ENCODE measurements around the gene HID1.

The HID1 gene

DNA sequence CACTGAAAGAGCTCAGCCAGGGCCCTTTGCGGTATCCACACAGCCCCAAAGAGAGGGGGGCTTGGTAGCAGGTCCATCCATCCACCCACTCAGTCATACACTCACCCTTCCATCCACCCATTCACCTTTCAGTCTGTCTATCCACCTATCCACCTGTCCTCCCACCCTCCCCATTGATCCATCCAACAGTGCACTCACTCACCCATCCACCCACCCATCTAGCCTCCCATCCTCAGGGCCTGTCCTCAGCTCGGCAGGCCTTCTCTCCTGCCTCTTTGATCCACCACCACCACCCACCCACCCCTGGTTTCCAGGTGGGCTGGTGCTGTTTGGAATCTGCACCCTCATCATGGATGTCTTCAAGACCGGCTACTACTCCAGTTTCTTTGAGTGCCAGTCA, 47.3 kb downstream of the HID1 start:
- no peak for TF ChIP-seq Cebpa-rat (IDR thresholded peaks at IDR 0.05)
- H3K9ac ChIP-seq: no peak overlapping the region
- H3K27me3 ChIP-seq: peaks cover 73% of the 10 kb centered on the region
- H3K9me3 ChIP-seq: no peaks in the 10 kb centered on the region
- H3K4me2 ChIP-seq: no peak overlapping the region
- H3K36me3 ChIP-seq: no peaks in the 10 kb centered on the region
- peaks cover 11% of the 10 kb centered on the region; the same call in 1 of the 2 replicates for H4K20me1 ChIP-seq
- no peak overlapping the region for H3K4me3 ChIP-seq
- no peak overlapping the region for H3K27ac ChIP-seq
- no peaks in the 10 kb centered on the region for H3K4me1 ChIP-seq

DNA sequence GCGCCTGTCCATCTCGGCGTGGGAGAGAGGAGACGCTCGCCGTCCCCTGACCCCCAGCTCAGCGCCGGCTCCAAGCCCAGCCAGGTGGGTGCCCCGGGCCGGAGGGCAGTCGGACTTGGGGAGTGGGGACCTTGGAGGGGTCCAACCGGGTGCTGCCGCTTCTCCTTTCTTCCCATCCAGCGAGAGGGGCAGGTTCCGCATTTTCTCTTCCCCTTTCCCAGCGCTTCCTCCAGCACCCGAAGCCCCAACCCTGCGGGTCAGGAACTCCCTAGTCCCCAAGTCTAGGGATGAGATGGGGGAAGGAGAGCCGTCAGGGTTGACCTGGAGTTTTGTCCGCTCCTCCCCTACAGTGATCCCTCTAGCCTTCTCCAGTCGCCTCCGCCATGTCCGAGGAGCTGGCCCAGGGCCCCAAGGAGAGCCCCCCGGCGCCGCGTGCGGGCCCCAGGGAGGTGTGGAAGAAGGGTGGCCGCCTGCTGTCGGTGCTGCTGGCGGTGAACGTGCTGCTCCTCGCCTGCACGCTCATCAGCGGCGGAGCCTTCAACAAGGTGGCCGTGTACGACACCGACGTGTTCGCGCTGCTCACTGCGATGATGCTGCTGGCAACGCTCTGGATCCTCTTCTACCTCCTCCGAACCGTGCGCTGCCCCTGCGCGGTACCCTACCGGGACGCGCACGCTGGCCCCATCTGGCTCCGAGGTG, 48.2 kb downstream of the HID1 start, which contains the start of gene OTOP2:
Gene OTOP2 (plus strand): TSS at position 24 of the 699 bp plus-strand sequence. CDS start 360 bp downstream, at position 384.
- H3K4me1 ChIP-seq: no peaks in the 10 kb centered on the region
- no peak within 1 kb of the TSS for H3K4me3 ChIP-seq
- no peak for TF ChIP-seq Cebpa-rat (IDR thresholded peaks at IDR 0.05)
- H4K20me1 ChIP-seq: peaks cover 11% of the 10 kb centered on the region; the same call in 1 of the 2 replicates
- H3K4me2 ChIP-seq: no peak within 1 kb of the TSS
- H3K36me3 ChIP-seq: no peaks in the 10 kb centered on the region
- no peak within 1 kb of the TSS for H3K27ac ChIP-seq
- peaks cover 81% of the 10 kb centered on the region for H3K27me3 ChIP-seq
- H3K9me3 ChIP-seq: no peaks in the 10 kb centered on the region
- H3K9ac ChIP-seq: no peak within 1 kb of the TSS

DNA sequence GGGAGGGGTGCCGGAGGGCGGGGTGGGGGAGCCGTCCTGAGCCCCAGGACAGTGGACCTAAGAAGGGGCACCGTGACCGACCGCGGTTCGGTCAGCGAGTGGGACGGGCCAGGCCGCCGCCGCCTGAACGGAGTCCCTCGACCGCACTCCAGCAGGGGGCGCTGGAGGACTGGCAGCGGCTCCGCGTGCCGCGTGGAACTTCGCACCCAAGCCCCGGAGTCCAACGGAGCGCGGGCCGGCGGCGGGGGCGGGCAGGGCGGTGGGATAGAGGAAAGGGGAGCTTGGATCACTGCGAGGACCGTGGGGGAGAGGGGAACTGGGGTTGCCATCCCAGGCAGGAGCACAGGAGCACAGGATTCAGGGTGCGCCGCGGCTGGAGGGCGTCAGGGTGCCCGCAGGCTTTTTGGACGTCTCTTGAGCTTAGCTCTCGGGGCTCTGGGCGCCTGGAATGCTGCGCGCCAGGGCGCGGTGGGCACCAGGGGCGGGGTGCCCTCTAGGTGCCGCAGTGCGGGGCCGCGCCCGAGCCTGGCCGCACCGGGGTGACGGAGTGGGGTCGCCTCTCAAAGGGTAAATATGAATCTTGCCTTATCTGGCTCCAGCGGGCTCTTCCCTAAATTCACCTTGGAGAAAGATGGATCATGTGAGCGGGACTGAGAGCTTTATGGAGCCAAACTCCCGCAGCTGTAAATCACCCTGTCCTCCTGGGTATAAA, 48.9 kb downstream of the HID1 start:
- no peak for TF ChIP-seq Cebpa-rat (IDR thresholded peaks at IDR 0.05)
- Histone ChIP-seq H3K27ac (no peak overlapping the region), H4K20me1 (peaks cover 11% of the 10 kb centered on the region; the same call in 1 of the 2 replicates), H3K4me3 (no peak overlapping the region), H3K9ac (no peak overlapping the region), H3K4me2 (no peak overlapping the region), H3K4me1 (no peaks in the 10 kb centered on the region), H3K9me3 (no peaks in the 10 kb centered on the region), H3K36me3 (no peaks in the 10 kb centered on the region), H3K27me3 (peaks cover 88% of the 10 kb centered on the region)

DNA sequence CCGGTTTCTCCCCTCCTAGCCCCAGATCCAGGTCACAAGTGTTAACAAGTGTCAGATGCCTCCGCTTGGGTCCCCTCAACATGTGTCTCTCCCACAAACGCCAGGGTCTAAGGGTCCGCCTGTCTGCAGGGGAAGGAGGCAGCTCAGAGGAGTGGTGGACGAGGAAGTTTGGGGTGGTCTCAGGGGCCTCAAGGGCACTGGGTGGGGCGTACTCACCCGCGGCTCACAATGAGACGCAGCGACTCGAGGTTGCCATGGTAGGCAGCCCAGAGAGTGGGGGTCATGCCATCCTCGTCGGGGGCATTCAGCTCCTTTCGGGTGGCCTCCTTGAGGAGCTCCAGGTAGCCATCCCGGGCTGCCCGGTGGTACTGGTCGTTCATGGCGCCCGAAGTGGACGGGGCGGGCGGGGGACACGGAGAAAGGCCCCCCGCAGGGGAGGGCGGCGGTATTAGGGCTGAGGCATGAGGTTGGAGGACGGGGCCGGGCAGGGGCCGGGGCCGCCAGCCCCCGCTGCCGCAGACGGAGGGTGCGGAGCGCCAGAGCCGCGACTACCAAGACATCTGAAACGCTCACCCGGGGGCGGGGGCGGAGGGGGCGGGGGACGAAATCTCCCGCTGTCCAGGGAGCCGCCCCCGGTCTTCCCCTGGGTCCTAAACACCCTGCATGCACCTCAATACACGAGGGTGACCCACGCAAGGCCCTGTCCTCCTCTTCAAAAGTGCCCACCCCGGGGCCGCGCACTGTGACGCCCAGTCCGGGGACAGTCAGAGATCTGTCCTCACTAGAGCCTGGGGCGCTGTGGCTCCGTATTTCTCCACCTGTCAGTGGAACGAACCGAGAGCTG, 49.6 kb downstream of the HID1 start, which contains the start of gene USH1G:
Gene USH1G (minus strand): TSS at position 562 of the 844 bp plus-strand sequence. CDS start 182 bp downstream, at position 380.
- H3K4me3 ChIP-seq: no peak within 1 kb of the TSS
- H3K27ac ChIP-seq: no peak within 1 kb of the TSS
- no peak for TF ChIP-seq Cebpa-rat (IDR thresholded peaks at IDR 0.05)
- peak within 1 kb of the TSS; percentile 52; the same call in 1 of the 2 replicates for H3K4me2 ChIP-seq
- H3K36me3 ChIP-seq: no peaks in the 10 kb centered on the region
- peaks cover 11% of the 10 kb centered on the region; the same call in 1 of the 2 replicates for H4K20me1 ChIP-seq
- peaks cover 88% of the 10 kb centered on the region for H3K27me3 ChIP-seq
- H3K9me3 ChIP-seq: no peaks in the 10 kb centered on the region
- H3K9ac ChIP-seq: no peak within 1 kb of the TSS
- no peaks in the 10 kb centered on the region for H3K4me1 ChIP-seq

DNA sequence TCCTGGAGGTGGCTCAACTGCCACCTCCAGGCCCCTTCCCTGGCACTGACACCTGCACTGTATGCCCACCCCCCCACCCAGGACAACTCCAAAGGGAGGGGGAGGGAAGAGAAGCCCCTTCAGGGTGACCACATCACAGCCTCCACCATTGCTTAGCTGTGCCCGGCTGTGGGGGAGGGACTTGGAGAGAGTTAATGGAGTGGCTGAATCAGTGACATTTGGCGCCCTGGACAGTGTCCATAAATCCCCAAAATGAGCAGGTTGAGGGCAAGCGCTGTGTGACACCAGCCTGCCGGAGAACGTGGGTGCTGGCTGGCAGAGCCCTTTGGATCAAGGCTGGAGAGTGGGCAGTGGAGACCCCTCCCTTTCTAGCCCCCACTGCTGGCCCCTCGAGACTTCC, 50.4 kb downstream of the HID1 start:
- Histone ChIP-seq H3K9ac (no peak overlapping the region), H3K27ac (no peak overlapping the region), H4K20me1 (peaks cover 11% of the 10 kb centered on the region; the same call in 1 of the 2 replicates), H3K36me3 (no peaks in the 10 kb centered on the region), H3K4me2 (no peak overlapping the region), H3K9me3 (no peaks in the 10 kb centered on the region), H3K27me3 (peaks cover 83% of the 10 kb centered on the region), H3K4me1 (no peaks in the 10 kb centered on the region), H3K4me3 (no peak overlapping the region)
- no peak for TF ChIP-seq Cebpa-rat (IDR thresholded peaks at IDR 0.05)

DNA sequence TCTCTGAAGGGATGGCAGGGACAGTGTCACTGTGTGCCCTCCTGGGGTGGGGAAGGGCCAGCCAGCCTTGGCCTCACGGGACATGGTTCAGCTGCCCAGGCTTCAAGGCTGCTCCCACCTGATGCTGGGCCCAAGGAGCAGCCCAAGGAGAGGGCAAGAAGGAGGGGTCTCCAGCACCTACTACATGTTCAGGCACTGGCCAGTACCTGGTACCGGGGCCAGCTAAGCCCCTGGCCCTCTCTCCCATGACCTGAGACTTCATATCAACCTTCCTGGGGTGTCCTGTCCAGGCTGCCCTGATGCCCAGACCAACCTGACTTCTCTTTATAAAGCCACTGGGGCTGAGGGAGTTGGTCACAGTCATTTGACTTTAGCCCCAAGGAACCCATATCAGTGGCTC, 50.8 kb downstream of the HID1 start:
- H3K9ac ChIP-seq: no peak overlapping the region
- H3K4me3 ChIP-seq: no peak overlapping the region
- H3K27me3 ChIP-seq: peaks cover 79% of the 10 kb centered on the region
- no peak overlapping the region for H3K4me2 ChIP-seq
- TF ChIP-seq Cebpa-rat (IDR thresholded peaks at IDR 0.05): no peak
- no peaks in the 10 kb centered on the region for H3K4me1 ChIP-seq
- H3K36me3 ChIP-seq: no peaks in the 10 kb centered on the region
- H4K20me1 ChIP-seq: peaks cover 11% of the 10 kb centered on the region; the same call in 1 of the 2 replicates
- H3K9me3 ChIP-seq: no peaks in the 10 kb centered on the region
- no peak overlapping the region for H3K27ac ChIP-seq

DNA sequence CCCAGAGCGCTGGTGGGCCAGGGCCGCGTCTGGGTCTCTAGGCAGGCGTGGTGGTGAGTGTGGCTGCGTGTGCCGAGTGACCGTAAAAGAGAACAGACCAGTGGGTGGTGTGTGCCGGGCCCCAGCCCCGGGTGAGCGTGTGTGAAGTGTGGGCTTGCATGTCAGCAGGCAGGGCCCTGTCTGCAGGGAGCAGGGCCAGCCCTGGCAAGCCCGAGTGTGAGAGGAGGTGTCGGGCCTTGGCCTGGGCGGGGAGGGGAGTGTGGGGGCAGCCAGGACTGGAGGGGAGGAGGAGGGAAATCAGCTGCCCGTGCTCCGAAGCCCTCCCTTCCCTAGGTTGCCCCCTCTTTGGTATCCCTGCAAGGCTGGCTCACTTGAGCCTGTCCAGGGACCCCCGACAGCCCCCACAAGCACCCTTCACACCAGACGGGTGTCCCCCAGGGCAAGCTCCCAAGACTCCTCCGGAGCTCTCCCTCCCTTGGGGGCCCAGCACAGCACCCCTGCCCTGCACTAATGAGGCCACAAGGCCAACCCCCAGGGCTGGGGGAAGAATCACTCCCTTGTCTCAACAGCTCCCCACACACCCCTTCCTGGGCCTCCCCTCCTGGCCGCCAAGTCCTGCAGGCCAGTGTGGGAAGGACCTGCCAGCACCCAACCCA, 51.4 kb downstream of the HID1 start:
- Histone ChIP-seq H3K4me2 (no peak overlapping the region), H3K4me1 (no peaks in the 10 kb centered on the region), H3K27ac (no peak overlapping the region), H3K9ac (no peak overlapping the region), H3K9me3 (no peaks in the 10 kb centered on the region), H4K20me1 (peaks cover 11% of the 10 kb centered on the region; the same call in 1 of the 2 replicates), H3K36me3 (no peaks in the 10 kb centered on the region), H3K27me3 (peaks cover 75% of the 10 kb centered on the region), H3K4me3 (no peak overlapping the region)
- TF ChIP-seq Cebpa-rat (IDR thresholded peaks at IDR 0.05): no peak

DNA sequence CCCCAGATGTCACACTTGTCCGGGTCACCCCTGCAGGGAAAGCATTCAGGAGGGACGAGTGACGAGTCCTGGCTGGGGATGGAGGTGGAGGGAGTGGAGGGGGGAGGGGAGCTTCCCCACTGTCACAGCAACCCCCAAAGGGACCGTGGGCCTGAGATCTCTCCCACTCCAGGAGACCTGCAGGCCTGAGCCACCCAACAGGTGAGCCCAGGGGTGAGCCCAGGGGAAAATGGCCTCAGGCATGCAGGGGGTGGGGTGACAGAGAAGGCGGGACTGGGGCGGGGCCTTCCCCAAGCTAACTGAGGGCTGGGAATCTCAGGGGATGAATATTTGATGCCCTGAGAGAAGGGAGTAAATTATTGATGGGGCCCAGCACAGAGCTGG, 51.9 kb downstream of the HID1 start:
- Histone ChIP-seq H3K9me3 (no peaks in the 10 kb centered on the region), H3K27ac (no peak overlapping the region), H3K27me3 (peaks cover 69% of the 10 kb centered on the region)

DNA sequence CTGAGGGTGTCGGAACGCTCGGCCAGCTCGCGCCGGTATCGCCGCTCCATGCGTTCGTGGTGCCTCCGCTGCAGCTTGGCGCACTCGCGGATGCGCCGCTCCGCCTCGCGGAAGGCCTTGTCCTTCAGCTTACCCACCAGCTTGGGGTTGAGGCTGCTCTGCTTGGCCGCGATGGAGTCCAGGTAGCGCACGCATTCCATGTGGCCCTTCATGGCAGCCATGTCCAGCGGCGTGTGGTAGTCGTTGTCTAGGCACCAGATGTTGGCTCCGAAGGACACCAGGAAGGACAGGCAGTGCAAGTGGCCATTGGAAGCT, 52.3 kb downstream of the HID1 start:
- no peak overlapping the region for H3K9ac ChIP-seq
- H3K36me3 ChIP-seq: no peaks in the 10 kb centered on the region
- H3K27ac ChIP-seq: no peak overlapping the region
- H4K20me1 ChIP-seq: peaks cover 11% of the 10 kb centered on the region; the same call in 1 of the 2 replicates
- TF ChIP-seq Cebpa-rat (IDR thresholded peaks at IDR 0.05): no peak
- no peaks in the 10 kb centered on the region for H3K4me1 ChIP-seq
- H3K27me3 ChIP-seq: peaks cover 66% of the 10 kb centered on the region
- H3K4me3 ChIP-seq: no peak overlapping the region
- no peak overlapping the region for H3K4me2 ChIP-seq
- H3K9me3 ChIP-seq: no peaks in the 10 kb centered on the region

More for the DNA sequence above, 51.9 kb downstream of the HID1 start:
- TF ChIP-seq Cebpa-rat (IDR thresholded peaks at IDR 0.05): no peak
- Histone ChIP-seq H3K4me2 (no peak overlapping the region), H4K20me1 (peaks cover 11% of the 10 kb centered on the region; the same call in 1 of the 2 replicates), H3K4me1 (no peaks in the 10 kb centered on the region), H3K4me3 (no peak overlapping the region), H3K9ac (no peak overlapping the region), H3K36me3 (no peaks in the 10 kb centered on the region)
